NCI-H2107 (cell line): ENCODE results near the gene PELI2.

Experiments
- DNase-seq: peaks from one replicate; lab custom pipeline; 2025; lab: John Stamatoyannopoulos, UW

Gene PELI2

DNA sequence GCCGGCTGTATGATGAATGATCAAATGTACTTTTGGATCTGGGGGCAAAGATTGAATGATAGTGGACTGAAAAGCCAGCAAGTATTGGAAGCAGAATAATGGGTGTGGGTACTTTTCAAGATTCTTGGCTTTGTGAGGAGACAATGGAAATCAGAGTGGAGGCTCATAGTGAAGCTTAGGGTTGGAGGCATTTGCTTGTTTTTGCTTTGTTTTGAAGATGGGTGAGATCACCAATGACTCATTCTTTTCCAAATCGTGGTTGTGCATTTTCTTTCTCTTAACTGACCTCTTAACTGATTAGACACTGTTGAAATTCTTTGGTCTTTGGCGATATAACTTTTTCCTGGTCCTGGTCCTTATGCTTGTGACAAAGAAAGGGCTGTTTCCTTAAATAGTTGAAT lies 54.4 kb downstream of the PELI2 start:
- no peak for DNase-seq

DNA sequence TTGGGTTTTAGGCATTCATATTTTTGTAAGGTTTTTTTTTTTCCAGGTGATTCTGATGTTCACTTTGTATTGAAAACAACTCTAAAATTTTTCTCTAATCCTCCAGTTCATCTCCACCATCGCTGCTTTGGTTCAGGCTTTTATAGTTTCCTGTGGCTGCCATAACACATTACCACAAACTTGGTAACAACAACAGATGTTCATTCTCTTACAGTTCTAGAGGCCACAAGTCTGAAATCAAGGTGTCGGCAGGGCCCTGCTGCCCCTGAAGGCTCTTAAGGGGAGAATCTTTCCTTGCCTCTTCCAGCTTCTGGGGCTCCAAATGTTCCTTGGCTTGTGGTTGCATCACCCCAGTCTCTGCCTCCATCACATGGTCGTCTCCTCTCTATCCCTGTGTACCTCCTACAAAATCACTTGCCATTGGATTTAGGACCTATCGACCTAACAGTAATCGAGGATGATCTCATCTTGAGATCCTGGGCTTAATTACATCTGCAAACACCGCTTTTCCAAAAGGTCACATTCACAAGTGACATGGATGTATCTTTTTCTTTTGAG lies 55.2 kb downstream of the PELI2 start:
- no peak for DNase-seq

DNA sequence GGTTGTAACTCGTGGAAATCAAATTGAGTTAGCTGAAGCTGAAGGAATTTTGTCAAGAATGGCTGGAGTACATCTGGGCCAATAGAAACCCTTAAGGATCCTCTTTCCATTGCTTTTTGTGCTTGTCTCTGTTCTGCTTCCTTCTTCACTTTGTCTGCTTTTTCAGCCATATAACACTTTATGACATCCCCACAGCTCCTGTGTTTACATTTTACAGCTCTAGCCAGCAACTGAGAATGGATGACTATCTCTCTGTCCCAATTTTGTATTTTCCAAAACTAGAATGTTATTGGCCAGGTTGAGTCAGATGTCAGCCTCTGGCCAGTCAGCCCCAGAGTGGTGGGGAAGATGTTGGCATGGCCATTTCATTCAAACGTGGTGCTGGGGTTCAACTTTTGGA lies 57.6 kb downstream of the PELI2 start:
- DNase-seq: no peak

DNA sequence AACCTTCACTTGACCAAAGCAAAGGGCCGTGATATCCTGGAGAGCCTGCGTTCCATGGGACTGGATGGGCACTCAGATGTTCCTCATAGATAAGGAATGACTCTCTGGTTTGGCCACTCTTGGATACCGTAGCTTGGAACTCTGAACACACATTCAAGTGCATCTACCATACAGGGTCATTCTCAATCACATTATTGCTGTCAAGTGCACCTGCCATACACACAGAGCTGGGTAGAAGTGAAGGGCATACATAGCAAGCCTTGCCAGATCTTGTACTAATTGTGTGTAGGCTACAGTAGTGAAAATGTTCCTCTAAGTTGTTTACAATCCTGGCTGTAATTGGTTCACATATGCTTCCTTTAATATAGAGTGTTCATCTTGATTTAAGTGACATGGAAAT lies 58.3 kb downstream of the PELI2 start:
- no peak for DNase-seq

DNA sequence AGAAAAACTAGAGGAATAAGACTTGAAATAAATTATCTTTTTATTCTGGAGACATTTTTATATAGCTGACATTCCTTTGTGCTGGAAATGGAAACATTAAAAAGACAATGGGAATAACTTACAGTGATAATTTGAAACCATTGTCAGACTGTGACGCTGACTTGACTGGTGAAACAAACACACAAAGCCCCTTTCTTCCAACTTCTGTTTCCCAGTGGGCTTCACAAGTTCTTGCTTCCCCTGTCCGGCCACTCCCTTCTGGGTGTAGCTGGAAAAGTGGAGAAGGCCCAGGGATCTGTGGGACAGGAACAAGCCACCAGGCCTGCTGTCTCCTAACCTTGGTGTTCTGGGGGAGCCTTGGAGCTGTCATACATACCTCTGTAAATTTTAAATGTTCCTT lies 58.8 kb downstream of the PELI2 start:
- no peak for DNase-seq

DNA sequence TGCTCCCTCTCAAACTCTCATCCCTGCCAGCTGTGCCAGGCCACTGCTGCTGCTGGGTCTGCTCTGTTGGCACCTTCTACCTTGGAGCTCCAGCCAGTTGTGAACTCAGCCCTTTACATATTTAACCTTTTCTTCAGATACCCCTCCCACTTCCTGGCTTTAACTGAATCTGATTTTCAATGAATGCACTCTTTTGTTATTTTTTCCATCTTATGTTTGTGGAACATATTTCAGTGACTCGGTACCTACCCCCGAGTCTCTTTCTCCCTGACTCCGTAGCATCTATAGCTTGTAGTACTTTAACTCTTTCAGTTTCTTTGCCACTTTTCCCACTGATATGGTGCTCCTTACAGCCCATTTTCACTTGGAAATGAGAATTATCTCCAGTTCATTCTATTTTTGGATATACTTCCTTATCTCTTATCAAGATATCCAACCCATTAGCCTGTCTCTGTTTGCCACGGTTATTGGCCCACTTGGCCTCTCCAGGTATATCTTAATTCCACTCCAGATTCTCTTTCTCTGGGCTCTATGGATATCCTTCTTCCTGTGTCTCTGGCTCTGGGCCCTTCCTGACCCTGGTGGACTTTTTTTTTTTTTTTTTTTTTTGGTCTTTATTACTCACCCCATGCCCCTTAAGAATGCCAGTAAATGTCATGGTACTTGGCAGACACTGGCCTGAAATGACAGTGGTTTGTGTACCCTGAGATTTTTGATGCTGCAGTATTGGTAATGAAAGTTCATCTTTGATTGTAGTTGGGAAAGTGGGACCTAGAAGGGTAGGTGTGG lies 62.7 kb downstream of the PELI2 start:
- no peak for DNase-seq

DNA sequence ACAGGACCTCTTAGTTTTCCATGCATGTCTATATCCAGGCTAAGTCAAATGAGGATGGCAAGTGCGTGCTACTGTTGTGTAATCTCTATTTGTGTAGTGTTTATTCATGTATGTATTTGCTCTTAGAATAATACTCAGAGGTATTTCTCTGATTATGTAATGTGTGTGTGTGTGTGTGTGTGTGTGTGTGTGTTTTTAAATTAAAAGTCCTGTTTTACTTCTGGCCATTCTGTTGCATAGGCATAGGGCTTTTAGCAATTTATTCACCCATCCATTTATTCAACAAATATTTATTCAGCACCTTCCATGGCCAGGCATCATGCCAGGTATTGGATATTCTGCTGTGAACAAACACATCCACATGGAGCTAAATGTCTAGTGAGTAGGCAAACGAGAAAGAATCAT lies 63.5 kb downstream of the PELI2 start:
- DNase-seq: peak; percentile 68

DNA sequence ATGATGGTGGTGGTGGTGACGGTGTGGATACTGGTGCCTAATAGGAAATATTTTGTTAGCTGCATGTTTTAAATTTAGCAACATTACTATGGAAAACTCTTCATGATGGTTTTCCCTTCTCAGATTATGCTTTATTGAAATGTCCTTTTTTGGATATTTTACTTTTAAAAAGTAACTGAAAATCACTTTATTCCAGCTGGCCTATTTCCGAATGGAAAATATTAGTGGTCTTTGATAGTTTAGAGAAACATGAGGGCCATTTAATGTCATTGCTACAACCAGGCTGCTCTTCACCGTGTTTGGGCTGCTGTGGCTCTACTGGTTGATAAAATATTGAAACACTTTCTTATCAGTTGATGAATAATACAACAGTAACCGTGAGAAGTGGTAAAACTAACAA lies 64.2 kb downstream of the PELI2 start:
- DNase-seq: no peak

DNA sequence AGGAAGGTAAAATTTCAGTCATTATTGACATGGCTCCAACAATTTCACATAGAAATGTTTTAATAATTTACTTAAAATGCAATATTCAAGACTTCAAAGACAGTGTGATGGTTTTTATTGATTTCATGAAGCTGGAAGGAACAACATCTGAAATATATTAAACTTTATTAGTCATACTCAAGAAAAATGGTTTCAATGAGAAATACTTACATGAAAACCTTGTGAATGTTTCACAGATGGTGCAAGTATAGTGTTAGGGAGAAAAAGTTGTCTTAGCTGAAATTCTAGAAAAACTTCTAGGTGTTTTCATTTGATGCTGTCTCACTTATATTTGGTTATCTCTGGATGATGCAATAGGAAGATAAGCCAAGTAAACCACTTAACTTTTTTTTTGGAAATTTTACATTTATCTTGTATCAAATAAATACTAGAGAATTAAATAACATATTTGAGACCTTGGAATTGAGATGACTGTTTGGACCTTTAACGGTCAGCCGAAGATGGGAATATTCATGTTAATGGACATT lies 65.5 kb downstream of the PELI2 start:
- DNase-seq: no peak

DNA sequence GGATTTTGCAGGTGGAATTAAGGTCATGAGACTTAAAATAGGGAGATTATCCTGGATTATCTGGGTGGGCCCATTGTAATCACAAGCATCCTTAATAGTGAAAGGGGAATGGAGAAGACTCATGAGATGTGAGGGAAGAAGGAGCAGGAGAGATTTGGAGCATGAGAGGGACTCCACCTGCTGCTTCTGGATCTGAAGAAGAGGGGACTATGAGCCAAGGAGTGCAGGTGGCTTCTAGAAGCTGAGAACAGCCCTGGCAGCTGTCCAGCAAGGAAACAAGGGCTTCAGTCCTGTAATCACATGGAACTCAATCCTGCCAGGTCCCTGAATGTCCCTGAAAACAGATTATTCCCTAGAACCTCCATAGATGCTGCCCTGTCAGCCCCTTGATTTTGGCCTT lies 67.8 kb downstream of the PELI2 start:
- no peak for DNase-seq

DNA sequence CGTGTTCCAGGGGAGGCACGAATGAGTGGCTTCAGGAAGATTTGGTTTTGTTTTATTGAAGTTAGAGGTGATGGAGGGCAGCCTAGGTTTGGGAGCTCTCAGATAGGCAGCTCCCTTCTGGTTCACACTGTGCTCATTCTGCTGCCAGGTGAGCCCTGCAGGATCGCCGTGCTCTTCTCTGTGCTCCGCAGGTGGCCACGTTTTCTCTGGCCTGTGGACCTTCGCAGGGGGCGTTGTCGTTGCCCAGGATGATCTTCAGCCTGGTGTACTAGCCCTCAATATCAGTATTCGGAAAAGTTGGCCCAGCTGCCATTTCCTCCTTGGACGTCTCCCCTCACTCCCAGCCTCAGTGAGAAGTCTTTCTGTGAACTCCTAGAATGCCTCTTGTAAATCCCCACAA lies 69.5 kb downstream of the PELI2 start:
- no peak for DNase-seq

DNA sequence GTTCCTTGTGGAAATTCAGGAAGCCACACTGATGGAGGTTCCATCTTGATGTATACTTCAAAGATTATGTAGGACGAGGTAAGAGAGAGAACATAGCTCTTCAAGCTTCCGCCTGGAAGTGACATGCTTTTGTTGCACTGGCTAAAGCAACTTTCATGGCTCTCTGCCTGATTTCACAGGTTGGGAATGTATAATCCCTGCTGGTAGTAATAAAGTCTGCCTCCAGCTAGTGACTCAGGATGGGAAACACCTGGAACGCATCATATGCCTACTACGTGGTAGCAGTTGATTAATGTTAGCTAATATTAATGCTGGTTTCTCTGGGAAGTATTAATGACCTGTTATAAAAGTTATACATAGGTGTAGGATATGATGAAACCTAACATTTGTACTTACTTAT lies 71.1 kb downstream of the PELI2 start:
- no peak for DNase-seq

DNA sequence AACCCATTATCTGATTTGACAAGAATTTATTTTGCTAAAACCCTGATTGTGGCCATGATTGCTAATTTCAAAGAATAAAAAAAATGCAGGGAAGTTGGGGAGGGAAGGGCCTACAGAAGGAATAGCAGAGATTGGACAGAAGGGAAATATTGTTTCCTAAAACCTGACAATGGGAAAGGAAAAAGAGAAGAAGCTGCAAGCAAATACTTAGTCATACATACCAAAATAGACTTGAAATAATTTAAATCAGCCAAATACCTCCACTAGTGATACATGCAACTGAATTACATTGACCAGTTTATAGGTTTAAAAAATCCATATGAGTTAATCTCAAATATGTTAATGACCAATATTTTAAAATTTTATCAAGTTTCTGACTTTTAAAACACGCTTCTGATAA lies 75.1 kb downstream of the PELI2 start:
- no peak for DNase-seq

DNA sequence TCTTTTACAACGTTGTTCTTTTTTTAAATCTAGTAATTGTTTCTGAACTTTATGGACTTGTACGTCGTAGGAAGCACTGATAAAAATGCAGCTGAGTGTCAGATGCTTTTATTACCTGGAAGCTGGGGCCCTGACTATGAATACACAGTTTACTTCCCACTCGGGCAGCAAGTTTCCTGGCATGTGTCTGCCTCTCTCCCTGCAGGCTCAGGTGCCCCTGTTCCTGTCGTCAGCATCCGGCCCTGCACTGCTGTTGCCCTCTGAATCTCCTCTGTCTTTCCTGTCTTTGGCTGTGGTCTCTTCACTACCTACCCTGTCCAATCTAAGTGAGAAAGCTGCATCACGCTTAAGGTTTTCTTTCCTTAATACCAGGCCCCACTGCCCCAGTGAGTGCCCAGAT lies 75.8 kb downstream of the PELI2 start:
- DNase-seq: no peak

DNA sequence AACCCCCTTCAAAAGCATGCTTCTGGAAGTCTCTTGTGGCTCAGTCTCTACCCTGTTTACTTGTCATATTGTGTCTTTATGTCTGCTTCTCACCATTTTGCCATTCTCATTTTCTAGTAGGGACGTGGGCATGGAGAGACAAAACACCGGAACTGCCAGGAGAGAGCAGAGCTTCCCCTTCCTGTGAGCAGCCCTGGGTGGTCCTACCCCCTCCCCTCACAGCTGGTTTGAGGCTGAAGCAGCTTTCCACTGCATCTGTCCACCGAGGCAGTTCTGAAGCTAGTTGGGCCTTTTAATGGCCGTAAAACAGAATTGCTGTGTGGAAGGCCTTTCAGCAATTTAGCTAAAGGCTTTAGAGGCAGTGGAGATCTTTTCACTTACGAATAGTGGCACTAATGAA lies 77.0 kb downstream of the PELI2 start:
- no peak for DNase-seq

DNA sequence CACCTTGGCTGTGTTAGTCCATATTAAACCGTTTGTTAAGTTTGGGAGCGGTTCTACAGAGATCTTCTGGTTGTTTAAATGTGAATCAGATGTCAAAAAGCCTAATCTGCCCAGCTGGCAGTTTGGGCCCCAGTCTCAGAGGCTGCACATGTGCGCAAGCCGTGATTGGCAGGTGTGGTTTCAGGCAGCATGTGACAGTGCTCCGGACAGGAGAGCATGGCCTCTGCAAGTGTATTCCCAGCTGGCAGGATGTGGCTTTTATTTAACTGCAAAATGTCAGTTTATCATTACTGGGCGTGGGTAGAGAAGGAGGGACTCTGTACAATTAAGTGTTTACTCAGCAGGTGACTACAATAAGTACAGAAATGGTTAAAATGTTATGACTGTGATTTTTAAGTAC lies 77.5 kb downstream of the PELI2 start:
- peak; percentile 42 for DNase-seq

DNA sequence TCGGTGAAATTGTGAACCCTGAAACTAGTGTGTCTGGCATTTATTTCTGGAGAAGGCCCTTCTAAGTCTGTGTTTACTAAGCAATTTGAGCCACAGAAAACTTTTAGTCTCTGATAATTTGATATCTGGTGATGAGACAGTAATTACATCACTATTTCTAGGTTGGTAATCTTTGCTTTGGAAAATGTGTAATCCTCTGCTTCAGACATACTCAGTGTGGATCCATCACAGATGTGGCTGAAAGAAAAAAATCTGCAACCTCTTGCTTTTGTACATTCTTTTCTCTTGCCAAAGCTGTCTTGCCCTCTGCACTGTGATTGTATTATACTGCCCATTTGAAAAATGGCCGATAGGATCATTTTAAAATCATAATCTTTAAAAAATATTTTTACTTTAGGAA lies 78.1 kb downstream of the PELI2 start:
- DNase-seq: no peak

DNA sequence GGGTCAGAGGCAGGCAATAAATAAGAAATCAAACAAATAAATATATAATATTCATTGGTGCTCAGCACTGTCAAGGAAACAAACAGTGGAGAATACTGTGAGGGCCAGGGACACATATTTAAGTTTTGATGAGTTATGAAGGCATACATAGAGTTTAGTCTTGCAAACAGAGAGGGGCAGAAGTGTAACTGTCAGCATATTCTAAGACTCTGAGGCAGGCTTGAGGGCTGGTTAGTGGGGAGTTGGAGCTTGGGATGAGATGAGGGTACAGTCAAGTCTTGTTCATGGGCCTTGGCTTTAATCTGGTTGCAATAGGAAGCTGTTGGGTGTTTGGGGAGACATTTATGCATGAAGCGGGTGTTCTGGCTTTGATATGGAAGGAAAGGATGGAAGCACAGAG lies 78.9 kb downstream of the PELI2 start:
- DNase-seq: no peak

DNA sequence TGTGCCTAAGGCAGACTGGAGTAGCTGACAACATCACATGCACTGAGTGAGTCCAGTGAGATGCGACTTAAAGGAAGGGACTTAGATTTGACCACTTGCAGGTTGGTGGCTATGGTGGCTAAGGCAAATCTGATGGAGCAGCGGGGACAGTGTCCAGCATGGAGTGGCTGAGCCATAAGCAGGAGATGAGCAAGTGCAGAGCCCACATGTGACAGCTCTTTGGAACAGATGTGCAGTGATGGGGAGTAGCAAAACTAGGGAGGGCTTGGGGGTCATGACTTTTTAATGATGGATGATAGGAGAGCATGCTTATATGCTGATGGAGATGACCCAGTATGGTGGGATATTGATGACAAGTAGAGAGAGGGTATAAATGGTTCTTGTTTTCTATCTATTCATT lies 80.2 kb downstream of the PELI2 start:
- no peak for DNase-seq

DNA sequence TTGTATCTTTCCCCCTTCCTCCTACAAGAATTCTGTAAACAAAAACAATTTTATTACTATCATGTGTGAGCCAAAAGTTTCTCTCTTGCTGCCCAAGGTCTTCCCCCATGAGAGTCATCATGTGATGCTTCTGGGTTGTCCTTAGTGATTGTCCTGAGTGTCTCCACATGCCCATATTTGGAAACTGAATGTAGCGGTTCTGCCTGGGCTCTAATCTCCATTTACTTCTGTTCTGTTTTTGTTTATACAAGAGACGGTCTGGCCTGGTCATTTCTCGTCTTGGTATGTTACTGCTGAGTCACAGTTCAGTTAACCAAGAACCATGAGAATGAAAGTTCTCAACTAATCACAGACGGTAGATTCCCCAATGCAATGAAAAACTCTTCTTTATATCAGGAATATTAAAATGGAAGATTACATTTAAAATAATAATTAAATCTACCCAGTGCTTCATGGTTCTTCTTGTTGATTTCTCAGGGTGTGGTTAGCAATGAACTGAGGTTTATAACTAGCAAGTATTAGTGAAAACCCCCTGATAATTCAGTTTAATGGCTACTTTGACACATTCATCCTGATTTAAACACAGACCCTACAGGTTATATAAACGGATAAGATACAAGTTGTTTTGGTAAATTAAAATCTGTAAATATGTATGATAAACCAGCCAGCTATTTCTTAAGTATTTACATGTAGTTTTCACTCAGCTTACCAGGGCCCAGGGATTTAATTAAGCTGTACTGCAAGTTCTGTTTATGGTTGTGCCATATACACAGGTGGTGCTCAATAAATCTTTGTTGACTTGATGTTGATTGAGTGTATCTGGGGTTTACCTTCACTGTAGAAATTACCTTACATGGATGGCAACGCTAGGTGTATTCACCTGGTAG lies 81.1 kb downstream of the PELI2 start:
- DNase-seq: no peak

DNA sequence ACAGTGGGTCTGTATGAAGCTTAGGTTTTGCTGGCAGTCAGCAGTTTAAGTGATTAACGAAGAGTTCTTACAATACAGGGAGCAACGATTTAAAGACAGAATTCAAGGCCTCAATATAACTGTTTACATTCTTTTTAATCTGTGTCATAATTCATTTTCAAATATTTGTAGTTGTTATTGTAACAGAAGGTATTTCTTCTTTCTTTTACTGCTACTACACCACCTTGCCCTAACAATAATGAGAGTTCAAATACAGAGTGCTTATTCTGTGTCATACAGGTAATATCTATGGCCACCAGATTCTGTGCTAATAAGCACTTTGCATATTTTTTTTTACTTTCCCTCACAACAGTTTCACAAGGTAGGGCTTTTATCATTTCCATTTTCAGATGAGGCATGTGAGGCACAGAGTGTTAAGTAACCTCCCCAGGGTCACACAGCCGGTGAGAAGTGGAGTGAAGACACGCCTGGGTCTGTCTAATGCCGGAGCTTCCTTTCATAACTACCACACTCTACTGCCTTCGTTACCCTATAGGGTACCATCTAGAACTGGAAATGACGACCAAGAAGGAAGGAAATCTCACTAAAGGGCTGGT lies 81.9 kb downstream of the PELI2 start:
- DNase-seq: no peak

DNA sequence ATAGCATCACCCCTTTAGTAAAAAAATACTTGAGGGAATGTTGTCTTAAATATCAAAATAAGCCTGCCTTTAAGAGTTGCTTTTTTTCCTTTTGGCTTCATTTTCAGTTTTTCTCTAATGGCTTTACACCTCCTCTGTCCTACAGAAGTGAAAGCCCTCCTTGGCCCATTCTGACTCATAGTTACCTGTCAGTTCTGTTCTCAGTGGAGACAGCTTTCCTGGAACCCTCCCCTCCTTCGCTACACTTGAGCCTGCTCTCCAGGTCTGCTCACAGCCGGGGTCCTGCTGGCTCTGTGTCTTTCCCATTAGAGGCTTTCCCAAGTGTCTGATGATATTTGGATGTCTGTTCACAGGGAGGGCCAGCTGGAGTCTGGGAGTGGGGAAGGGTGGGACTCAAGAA lies 84.0 kb downstream of the PELI2 start:
- DNase-seq: no peak

DNA sequence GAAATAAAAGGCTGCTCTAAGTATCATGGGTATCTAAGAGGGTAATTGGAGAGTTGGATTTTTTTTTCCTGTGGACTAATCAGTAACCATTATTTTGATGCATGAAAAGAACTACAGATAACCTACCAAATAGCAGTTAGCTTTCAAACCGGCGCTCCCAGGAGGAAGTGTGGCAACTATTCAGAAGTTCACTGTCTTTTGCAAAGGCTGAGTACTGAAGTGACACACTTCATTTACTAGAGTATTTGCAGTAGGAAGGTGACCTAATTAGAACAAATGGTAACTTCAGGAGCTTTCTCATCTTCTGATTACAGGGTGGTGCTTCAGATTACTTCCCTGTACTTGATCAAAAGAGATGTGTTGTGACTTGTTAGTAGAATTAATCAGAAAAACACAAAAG lies 87.7 kb downstream of the PELI2 start:
- peak; percentile 47 for DNase-seq
